SK-N-DZ (cell line): ENCODE measurements around the gene CAPN7. TPM values are rescaled to one million over a fixed set of nuclear protein-coding genes. Genes with fewer than 3 reads are reported as not detected.
"Not testable (repeated sequence)": the region's sequence is repeated elsewhere in the genome, so short reads cannot be mapped to it uniquely, and the experiment has no call there.

ENCODE experiments used
- DNase-seq: peaks from one replicate; pipeline ENCODE4 v3.0.0-alpha.2; 2015; ENCODE audit warnings: low spot score
- polyA plus RNA-seq, 2 experiments: library from polyadenylated mRNA; depleted of rRNA; stranded (reverse); fragments of >200 nt; gene quantifications; 2 replicates each; pipeline ENCODE4 v1.2.3, GENCODE V29; 2014

The CAPN7 gene
- polyA plus RNA-seq (2014; cell fraction: cytosol; rRNA removed): 20.2 and 26.1 TPM in 2 replicates
- polyA plus RNA-seq (2014; cell fraction: nucleus; rRNA removed): 26.7 and 30.8 TPM in 2 replicates

- peak; percentile 96 for DNase-seq
Observed at GRCh38 chr3:15205934-15206661, at the start of gene CAPN7. TSS of gene CAPN7 (plus strand) at chr3:15206246. CDS start at chr3:15206496, 250 bp downstream.

- DNase-seq: no peak
Observed at GRCh38 chr3:15157441-15157840, 48.6 kb upstream of the CAPN7 start.

GRCh38 chr3:15159501-15160136 is 46.4 kb upstream of the CAPN7 start:
- DNase-seq: no peak

GRCh38 chr3:15160662-15161061 is 45.4 kb upstream of the CAPN7 start:
- no peak for DNase-seq

GRCh38 chr3:15161133-15161532 is 44.9 kb upstream of the CAPN7 start:
- no peak for DNase-seq

GRCh38 chr3:15163656-15164055 is 42.4 kb upstream of the CAPN7 start:
- DNase-seq: not testable (repeated sequence)

GRCh38 chr3:15164340-15164739 is 41.7 kb upstream of the CAPN7 start:
- DNase-seq: no peak

- no peak for DNase-seq
Observed at GRCh38 chr3:15165061-15165460, 41.0 kb upstream of the CAPN7 start.

- DNase-seq: not testable (repeated sequence)
Observed at GRCh38 chr3:15166391-15166790, 39.7 kb upstream of the CAPN7 start.

GRCh38 chr3:15171096-15171495 is 35.0 kb upstream of the CAPN7 start:
- DNase-seq: no peak

- no peak for DNase-seq
Observed at GRCh38 chr3:15172806-15173205, 33.2 kb upstream of the CAPN7 start.

- DNase-seq: no peak
Observed at GRCh38 chr3:15174953-15175352, 31.1 kb upstream of the CAPN7 start.

GRCh38 chr3:15175605-15176004 is 30.4 kb upstream of the CAPN7 start:
- DNase-seq: no peak

GRCh38 chr3:15180042-15180611 is 25.9 kb upstream of the CAPN7 start:
- DNase-seq: no peak

- no peak for DNase-seq
Observed at GRCh38 chr3:15181511-15181910, 24.5 kb upstream of the CAPN7 start.

GRCh38 chr3:15181963-15182362 is 24.1 kb upstream of the CAPN7 start:
- DNase-seq: no peak

GRCh38 chr3:15183011-15183410 is 23.0 kb upstream of the CAPN7 start:
- no peak for DNase-seq

GRCh38 chr3:15185404-15185803 is 20.6 kb upstream of the CAPN7 start:
- no peak for DNase-seq

GRCh38 chr3:15186101-15186476 is 20.0 kb upstream of the CAPN7 start:
- DNase-seq: no peak

- DNase-seq: not testable (repeated sequence)
Observed at GRCh38 chr3:15186477-15187164, 19.4 kb upstream of the CAPN7 start.

- DNase-seq: no peak
Observed at GRCh38 chr3:15197340-15198029, 8.6 kb upstream of the CAPN7 start.

- no peak for DNase-seq
Observed at GRCh38 chr3:15198686-15199085, 7.4 kb upstream of the CAPN7 start.
